ENCODE measurements around the gene NINL. TPM values are rescaled to one million over a fixed set of nuclear protein-coding genes. Genes with fewer than 3 reads are reported as not detected.

The NINL gene
- total RNA-seq, 6 experiments from 2014 or later: 1.9 to 2.8 (median 2.2) TPM

GRCh38 chr20:25510202-25510601 is 75.1 kb downstream of the NINL start:
- peaks cover 22% of the 10 kb centered on the region for H3K4me1 Mint-ChIP-seq (ENCODE audit: low read depth)
- H3K9me3 Mint-ChIP-seq: peaks cover 17% of the 10 kb centered on the region
- H3K27me3 Mint-ChIP-seq (ENCODE audit: insufficient read depth): peaks cover 2% of the 10 kb centered on the region
- no peak overlapping the region for H3K4me3 Mint-ChIP-seq
- no peak for TF ChIP-seq CTCF (IDR thresholded peaks at IDR 0.05)
- peaks cover 41% of the 10 kb centered on the region for H3K36me3 Mint-ChIP-seq (ENCODE audit: low read depth)
- H3K27ac Mint-ChIP-seq: no peak overlapping the region
- no peak for DNase-seq

- Mint-ChIP-seq H3K27ac (peak overlapping the region; percentile 58), H3K36me3 (ENCODE audit: low read depth) (peaks cover 29% of the 10 kb centered on the region), H3K9me3 (peaks cover 6% of the 10 kb centered on the region), H3K27me3 (ENCODE audit: insufficient read depth) (peaks cover 2% of the 10 kb centered on the region), H3K4me1 (ENCODE audit: low read depth) (peaks cover 22% of the 10 kb centered on the region), H3K4me3 (peak overlapping the region; percentile 6; the same call in 1 of the 2 replicates)
- TF ChIP-seq CTCF (IDR thresholded peaks at IDR 0.05): no peak
- no peak for DNase-seq
These were observed 76.2 kb downstream of the NINL start for GRCh38 chr20:25509084-25509483.

- Mint-ChIP-seq H3K9me3 (no peaks in the 10 kb centered on the region), H3K27ac (peak overlapping the region; percentile 58), H3K27me3 (ENCODE audit: insufficient read depth) (peaks cover 2% of the 10 kb centered on the region), H3K36me3 (ENCODE audit: low read depth) (peaks cover 21% of the 10 kb centered on the region), H3K4me3 (no peak overlapping the region), H3K4me1 (ENCODE audit: low read depth) (peaks cover 22% of the 10 kb centered on the region)
- peak; percentile 85 for DNase-seq
- no peak; the same call in 1 of the 2 replicates for TF ChIP-seq CTCF (IDR thresholded peaks at IDR 0.05)
These were observed 77.1 kb downstream of the NINL start for GRCh38 chr20:25508083-25508770.

GRCh38 chr20:25507385-25508082 is 77.8 kb downstream of the NINL start:
- Mint-ChIP-seq H3K4me1 (ENCODE audit: low read depth) (peaks cover 22% of the 10 kb centered on the region), H3K27ac (peak overlapping the region; percentile 58), H3K4me3 (no peak overlapping the region), H3K36me3 (ENCODE audit: low read depth) (peaks cover 16% of the 10 kb centered on the region), H3K9me3 (no peaks in the 10 kb centered on the region), H3K27me3 (ENCODE audit: insufficient read depth) (peaks cover 2% of the 10 kb centered on the region)
- no peak for DNase-seq
- no peak for TF ChIP-seq CTCF (IDR thresholded peaks at IDR 0.05)

- DNase-seq: no peak
- Mint-ChIP-seq H3K27ac (no peak overlapping the region), H3K9me3 (no peaks in the 10 kb centered on the region), H3K4me3 (no peak overlapping the region), H3K4me1 (ENCODE audit: low read depth) (peaks cover 22% of the 10 kb centered on the region), H3K36me3 (ENCODE audit: low read depth) (peaks cover 10% of the 10 kb centered on the region), H3K27me3 (ENCODE audit: insufficient read depth) (peaks cover 2% of the 10 kb centered on the region)
- TF ChIP-seq CTCF (IDR thresholded peaks at IDR 0.05): no peak
These were observed 80.8 kb downstream of the NINL start for GRCh38 chr20:25504366-25505135.
